Activated CD4-positive, alpha-beta T cell treated with anti-CD3 and anti-CD28 coated beads, Interleukin-2, Interleukin-4, amounts not matched to agents 100 ng/mL and 50 ng/mL, durations not matched to agents 16 hours and 8 hours (primary cell): Measurements from ENCODE around the gene PLA2G4A.

Experiments
- DNase-seq: peaks from one replicate; pipeline ENCODE4 v3.0.0-alpha.2; 2020; ENCODE audit warnings: low spot score

The PLA2G4A gene

DNA sequence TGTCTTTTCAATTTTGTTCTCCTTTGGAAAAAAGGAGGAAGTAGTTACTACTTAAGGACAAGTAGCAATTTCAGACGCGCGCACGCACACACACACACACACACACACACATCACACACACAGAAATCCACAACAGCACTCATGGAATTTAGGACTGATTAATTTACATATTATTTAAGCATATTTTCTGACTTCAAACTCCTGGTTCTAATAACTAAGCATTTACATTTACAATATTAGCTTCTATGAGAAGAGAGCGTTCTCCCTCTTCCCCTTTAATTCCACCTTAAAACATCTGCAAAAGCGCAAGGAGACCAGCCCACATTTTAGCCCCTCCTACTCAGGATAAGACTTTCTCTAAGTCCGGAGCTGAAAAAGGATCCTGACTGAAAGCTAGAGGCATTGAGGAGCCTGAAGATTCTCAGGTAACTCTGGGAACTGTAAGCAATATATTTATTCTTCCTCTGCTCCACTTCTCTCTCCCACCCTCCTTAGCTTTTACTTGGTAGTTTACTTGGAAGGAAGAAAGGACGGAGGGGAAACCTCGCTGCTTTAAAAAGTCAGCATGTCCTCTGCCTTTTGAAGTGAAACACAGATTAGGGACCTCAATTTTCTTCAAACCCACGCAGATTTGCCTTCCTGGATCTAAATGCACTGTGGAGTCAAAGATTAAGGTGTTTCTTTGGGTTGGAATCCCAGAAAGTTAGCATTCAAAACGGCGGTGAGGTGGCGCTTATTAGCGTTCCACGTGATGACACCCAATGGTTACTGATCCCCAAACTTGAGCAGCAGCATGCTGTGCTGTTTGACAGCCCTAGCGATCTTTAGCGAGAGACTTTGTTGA lies at the start of gene PLA2G4A:
TSS of gene PLA2G4A (plus strand) at position 339 of the 844 bp plus-strand sequence. CDS start 25,406 bp downstream, outside the sequence.
- peak; percentile 15 for DNase-seq

- no peak for DNase-seq
Measured at GRCh38 chr1:186780076-186780475, 48.7 kb upstream of the PLA2G4A start.

DNA sequence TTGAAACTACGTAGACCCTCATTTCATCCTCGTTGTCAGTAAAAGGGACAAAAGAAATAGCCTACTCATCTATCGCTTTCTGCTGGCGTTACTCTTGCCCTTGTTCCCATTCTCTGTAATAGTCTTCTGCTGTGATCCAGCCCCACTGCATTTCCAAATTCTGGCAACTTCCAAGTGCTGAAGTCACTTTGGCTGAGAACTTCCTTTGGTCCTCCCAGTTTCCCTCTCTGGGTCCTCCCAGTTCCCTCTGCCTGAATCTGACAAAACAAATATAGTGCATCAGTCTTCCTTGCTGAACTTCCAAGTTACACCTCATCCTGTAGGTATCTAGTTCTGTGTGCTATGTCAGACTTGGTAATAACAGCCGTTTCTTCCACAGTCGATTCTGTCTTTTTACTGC lies 47.0 kb upstream of the PLA2G4A start:
- no peak for DNase-seq

GRCh38 chr1:186782791-186783190 lies 46.0 kb upstream of the PLA2G4A start:
- DNase-seq = no peak

DNA sequence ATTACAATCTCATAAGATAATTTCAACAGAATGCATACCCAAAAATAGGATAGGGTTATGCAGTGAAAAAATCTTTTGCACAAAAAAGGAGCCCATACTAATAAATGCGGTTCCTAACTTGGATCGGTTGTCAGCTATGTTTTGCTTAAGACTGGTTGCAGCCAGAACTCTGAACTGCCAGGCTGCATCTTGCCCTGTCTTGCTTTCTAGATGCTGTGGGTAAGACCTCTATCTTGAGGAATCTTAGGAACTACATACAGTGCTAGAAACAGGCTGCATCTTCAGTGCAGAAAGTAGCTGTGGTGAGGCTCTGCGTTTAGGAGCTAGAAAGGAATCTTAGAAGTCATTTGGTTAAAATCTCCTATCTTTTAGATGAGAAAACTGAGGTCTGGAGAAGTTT lies 45.6 kb upstream of the PLA2G4A start:
- no peak for DNase-seq

GRCh38 chr1:186785503-186785902 lies 43.2 kb upstream of the PLA2G4A start:
- DNase-seq = no peak

DNA sequence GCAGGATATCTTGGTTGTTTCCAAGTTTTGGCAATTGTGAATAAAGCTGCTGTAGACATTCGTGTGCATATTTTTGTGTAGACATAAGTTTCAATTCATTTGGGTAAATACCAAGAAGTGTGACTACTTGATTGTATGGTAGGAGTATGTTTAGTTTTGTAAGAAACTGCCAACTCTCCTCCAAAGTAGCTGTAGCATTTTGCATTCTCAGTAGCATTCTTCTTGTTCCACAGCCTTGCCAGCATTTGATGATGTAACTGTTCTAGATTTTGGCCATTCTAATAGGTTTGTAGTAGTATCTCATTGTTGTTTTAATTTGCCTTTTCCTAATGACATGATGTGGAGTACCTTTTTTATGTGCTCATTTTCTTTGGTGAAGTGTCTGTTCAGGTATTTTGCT lies 38.6 kb upstream of the PLA2G4A start:
- no peak for DNase-seq

DNA sequence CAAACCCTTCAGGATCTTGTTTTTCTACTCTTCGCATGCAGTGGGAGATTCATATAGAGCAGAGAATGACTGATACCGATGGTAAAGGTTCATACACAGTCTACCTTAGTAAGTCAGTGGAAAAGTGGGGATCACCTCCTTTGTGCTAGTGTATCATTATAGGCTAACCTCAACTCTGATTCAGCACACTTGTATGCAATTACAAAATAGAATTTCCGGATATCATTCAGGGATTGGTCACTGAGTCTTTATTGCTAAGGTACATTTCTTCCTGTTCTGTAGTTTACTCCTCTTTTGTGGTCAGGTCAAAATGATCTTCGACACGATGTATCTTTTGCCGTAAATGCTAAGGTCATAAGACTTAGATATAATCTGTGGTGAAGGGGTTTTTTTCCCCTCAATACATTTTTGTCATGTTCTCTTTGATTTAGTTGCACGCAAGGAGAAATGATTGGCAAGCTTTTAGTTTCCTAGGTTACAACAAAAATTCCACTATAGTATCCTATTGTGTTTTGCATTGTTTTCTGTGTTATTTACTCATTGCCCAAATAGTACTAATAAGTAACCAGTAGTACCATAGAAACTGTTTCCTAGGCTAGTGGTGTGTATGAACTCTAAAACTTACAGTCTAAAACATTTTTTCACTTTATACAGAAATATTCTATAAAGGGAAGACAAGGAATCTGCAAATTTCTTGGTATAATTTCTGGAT lies 35.7 kb upstream of the PLA2G4A start:
- no peak for DNase-seq

- DNase-seq = no peak
Measured at GRCh38 chr1:186793582-186793927, 35.2 kb upstream of the PLA2G4A start.

GRCh38 chr1:186798960-186799688 lies 29.6 kb upstream of the PLA2G4A start:
- DNase-seq = no peak

GRCh38 chr1:186799689-186800054 lies 29.1 kb upstream of the PLA2G4A start:
- DNase-seq = no peak

GRCh38 chr1:186802388-186802787 lies 26.4 kb upstream of the PLA2G4A start:
- DNase-seq = no peak

DNA sequence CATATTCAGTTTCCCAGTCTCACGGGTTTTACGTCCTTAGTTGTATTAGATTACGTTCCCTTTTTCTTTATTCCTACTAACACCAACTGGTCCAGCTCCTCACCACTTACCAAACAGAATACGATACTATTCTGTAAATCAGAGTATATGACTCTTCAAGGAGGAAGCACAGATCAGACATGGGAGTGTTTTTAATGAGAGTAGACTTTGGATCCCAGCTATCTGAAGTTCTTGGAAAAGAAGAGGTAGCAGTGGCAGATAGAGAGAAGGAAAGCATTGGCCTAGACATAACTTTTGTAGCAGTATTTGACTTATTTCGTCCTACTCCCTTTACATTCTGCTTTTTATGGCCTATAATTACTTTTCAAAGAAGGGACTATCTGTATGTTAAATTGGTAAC lies 24.1 kb upstream of the PLA2G4A start:
- no peak for DNase-seq

GRCh38 chr1:186806477-186806876 lies 22.3 kb upstream of the PLA2G4A start:
- DNase-seq = no peak

DNA sequence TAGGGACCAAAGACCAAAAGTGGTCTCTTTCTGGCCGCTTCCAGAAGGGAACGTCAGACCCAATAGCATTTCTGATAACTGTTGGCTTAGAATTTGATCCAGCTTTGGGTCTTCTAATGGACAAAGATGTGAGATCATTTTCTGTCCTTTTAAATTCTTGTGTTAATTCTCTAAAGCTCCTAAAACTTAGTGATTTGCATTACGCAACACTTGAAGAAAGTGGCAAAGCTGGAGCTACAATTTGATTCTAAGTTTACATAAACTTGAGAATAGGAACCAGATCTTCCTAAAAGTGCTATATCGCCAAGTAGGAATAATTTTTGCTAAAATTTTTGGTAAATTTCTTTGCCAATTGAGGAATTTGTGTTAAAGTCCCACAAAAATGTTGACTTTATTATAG lies 21.6 kb upstream of the PLA2G4A start:
- no peak for DNase-seq

DNA sequence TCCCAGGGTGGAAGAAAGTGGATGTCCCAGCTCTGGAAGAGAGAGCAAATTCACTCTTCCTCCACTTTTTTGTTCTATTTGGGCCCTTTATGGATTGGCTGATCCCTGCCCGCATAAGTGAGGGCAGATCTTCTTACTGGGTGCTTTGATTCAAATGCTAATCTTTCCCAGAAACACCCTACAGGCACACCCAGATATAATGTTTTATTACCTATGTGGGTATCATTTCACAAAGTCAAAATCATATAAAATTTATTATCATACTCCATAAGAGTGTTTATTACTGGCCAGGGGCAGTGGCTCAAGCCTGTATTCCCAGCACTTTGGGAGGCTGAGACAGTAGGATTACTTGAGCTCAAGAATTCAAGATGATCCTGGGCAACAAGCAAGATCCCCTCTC lies 16.9 kb upstream of the PLA2G4A start:
- DNase-seq = no peak

DNA sequence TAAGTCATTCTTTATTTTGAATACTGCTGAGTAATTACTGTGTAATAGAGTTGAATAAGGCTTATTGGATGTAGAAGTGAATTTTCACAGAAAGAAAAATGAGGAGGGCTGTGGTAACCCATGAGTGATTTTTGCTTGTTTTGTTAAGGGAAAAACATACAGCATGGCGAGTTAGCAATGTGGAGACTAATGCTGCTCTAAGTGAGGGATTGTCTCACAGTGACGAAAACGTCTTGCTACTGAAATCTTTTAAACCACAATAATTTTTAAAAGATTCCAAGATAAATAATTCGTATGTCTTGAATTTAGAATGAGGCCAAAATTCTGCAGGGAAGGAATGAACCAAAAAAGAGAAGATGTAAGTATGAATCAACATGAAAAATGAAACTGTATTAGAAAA lies 16.2 kb upstream of the PLA2G4A start:
- no peak for DNase-seq

DNA sequence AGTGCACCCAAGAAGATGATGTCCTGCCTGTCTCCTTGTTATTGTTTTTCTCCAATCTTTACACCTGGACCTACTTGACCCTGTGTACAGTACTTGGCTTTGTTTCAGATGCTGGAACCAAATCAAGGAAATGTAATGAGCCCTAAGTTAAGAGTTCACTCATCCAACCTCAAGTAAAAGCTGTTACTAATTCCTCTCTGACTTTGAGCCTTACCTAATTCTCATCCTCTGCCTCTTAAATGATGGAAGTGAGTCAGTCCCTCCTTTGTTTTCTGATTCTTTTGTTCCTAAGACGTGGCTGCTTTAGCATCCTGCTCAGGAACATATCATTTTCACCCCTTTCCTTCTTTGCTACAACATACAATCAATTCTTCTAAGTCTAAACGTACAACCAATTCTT lies 15.3 kb upstream of the PLA2G4A start:
- DNase-seq = no peak

- DNase-seq = no peak
Measured at GRCh38 chr1:186819126-186819525, 9.6 kb upstream of the PLA2G4A start.

GRCh38 chr1:186819563-186819962 lies 9.2 kb upstream of the PLA2G4A start:
- no peak for DNase-seq

DNA sequence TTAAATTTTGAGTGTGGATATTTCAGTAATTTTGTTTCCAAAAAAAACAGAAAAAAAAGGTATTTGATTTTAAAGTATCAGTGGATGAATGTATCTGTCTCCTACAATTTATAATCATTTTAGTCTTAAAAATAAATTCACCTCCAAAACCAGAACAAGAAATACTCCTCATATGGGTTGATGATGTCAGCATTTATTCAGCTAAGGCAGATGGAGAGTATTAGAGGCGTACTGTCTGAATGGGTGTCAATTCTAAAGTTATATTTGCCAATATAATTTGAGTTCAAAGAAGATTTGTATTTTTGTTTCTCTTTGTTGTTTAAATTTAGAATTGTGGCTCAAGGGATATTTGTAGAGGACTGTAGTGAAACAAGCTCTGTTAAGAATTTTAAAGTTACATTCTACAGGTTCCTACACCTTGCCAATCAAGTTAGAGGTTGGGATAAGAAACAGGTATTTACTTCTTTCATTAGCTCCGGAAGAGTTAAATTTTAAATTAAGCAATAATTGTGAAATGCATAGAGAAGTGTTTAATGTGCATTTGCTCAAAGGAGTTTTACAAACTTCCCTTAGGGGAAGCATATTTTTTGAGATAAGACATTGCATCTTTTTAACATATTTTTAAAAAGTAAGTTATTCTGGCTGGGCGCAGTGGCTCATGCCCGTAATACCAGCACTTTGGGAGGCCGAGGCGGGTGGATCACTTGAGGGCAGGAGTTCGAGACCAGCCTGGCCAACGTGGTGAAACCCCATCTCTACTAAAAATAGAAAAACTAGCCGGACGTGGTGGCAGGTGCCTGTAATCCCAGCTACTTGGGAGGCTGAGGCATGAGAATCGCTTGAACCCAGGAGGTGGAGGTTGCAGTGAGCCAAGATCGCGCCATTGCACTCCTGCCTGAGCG lies 1.2 kb downstream of the PLA2G4A start:
- DNase-seq = no peak

DNA sequence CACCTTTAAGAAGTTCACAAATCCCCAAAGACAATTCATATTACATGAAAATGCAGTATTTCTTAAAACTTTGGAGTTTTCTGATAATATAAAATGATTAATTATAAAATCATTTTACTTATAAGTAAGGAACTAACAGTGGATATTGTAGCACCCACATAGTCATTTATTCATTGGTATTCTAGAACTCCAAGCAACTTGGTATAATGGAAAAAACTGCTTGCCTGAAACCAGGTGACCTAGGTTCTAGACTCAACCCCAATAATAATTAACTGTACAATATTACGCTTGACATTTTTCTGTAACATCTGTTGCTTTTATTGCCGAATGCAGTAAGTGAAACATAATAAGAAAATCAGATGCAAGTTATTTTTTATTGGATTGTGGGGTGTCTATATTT lies 2.4 kb downstream of the PLA2G4A start:
- DNase-seq = no peak
